Upper lobe of left lung (tissue), 6 donors: ENCODE data around the gene FAM83C. TPM values are rescaled to one million over a fixed set of nuclear protein-coding genes. Genes with fewer than 3 reads are reported as not detected.

Source experiments
- ATAC-seq, 2 donors: fragments of 200-7000 bp; cut with Tn5 transposase; one replicate each; pipeline ENCODE4 v1.9.1; 2022; ENCODE audit warnings: mild to moderate bottlenecking in 2 of 2, moderate library complexity in 2 of 2; ENCODE audit not compliant: low FRiP score in 2 of 2
- DNase-seq, 2 donors: peaks; one replicate each; pipeline ENCODE4 v3.0.0-alpha.2; 2019 to 2020
- H3K27ac ChIP-seq, 4 donors: fragments of 200-600 bp; sonication (generic); one replicate each; pipeline ENCODE4 v1.5.1; 2016 to 2019
- H3K27me3 ChIP-seq, 4 donors: fragments of 200-600 bp; sonication (generic); one replicate each; pipeline ENCODE4 v1.5.1; 2017 to 2019
- H3K36me3 ChIP-seq, 4 donors: fragments of 200-600 bp; sonication (generic); one replicate each; pipeline ENCODE4 v1.5.1; 2016 to 2019
- H3K4me1 ChIP-seq, 4 donors: fragments of 200-600 bp; sonication (generic); one replicate each; pipeline ENCODE4 v1.5.1; 2018 to 2019
- H3K4me3 ChIP-seq, 4 donors: fragments of 200-600 bp; sonication (generic); one replicate each; pipeline ENCODE4 v1.5.1; 2017 to 2019; ENCODE audit warnings: mild to moderate bottlenecking in 2 of 4, moderate library complexity in 1 of 4
- H3K9me3 ChIP-seq, 4 donors: fragments of 200-600 bp; sonication (generic); one replicate each; pipeline ENCODE4 v1.5.1; 2018 to 2019
- EP300 ChIP-seq, 4 donors: sonication (generic); formaldehyde crosslinking; IDR thresholded peaks; one replicate each; pipeline ENCODE4 v1.5.1; 2017; ENCODE audit warnings: antibody characterized with exemption in 4 of 4, control low read depth in 2 of 4
- POLR2A ChIP-seq, 4 donors: fragments of 450-650 bp; IDR thresholded peaks; one replicate each; pipeline ENCODE4 v1.5.1; 2016 to 2017; ENCODE audit warnings: antibody characterized with exemption in 4 of 4, mild to moderate bottlenecking in 2 of 4
- POLR2AphosphoS5 ChIP-seq, 2 donors: sonication (generic); formaldehyde crosslinking; IDR thresholded peaks; one replicate each; pipeline ENCODE4 v1.5.1; 2017; ENCODE audit warnings: antibody characterized with exemption in 2 of 2
- WGBS, 2 donors: methylation state at CpG; one replicate each; pipeline ENCODE4 v1.1.5; 2017 to 2018; 5-methylcytosine and 5-hydroxymethylcytosine counted together
- total RNA-seq, 6 donors: library from RNA; depleted of rRNA in 4 of 6; stranded (reverse); fragments of >200 nt in 4 of 6; gene quantifications; one replicate each; pipeline versions ENCODE4 v1.1.0 to v1.2.1, GENCODE V29; 2016 to 2021
- TF ChIP-seq, protein P1 (sequence below), 6 experiments: fragments of 450-650 bp in 4 of 6; fragments of 200-600 bp in 2 of 6; sonication (generic) in 2 of 6; IDR thresholded peaks; one replicate each; pipeline ENCODE4 v1.5.1; 2016 to 2019; ENCODE audit warnings: antibody characterized with exemption in 6 of 6
- donor health status: DM: no; HTN: no; CAD: no; lungs with moderate emphysema.
- donor health status: DM: no; HTN: yes; CAD: no; lungs with severe emphysema.

Gene FAM83C
- total RNA-seq, 6 donors from 2014 or later, result not detected

DNA sequence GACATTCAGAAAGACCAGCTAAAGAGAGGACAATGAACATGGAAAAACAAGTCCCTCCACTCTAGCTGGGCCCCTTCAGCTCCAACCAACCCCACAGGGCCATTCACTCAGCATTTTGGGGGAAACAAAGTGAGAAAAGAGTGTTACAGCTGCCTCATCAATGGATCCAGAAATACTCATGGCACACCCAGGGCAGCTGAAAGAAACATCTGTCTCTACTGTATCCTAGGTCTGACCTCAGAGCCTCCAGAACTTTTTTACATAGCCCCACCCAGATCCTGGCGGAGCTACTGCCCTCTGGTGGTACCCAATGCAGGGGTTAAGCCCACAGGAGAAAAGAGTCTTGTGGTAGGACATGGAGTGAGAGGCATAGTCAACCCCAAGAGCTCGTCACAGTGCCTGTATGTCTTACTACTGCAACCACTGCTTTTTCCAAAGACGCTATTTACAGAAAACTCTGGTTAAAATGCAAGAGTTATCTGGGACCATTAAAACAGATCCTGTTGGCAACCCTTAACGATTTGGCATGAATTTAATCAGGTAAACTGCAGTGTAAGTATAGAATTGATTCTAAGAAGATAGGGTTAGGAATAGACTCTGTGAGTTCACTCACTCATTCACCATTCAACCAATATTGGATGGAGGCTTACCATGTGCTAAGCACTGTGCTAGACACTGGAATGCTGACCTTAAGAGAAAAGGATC lies 37.4 kb upstream of the FAM83C start:
- no peak for DNase-seq

DNA sequence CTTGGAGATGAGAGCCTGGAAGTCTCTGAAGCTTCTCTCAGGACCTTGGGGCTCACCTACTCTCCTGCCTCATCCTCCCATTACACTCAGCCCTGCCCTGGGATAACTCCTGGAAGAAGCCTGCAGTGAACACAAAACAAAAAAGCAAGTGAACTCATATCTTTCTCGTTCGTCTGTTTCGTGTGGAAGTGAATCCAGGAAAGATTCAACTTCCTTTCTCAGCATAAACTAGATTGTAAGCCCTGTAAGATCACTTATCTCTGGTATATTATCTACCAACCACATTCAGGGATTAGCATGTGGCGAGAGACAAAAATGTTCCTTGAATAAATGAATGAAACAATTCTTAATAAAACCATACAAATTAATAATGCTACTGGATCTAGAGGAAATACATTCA lies 36.5 kb upstream of the FAM83C start:
- ATAC-seq, result no peak
- H3K9me3 ChIP-seq, result no peaks in the 10 kb centered on the region
- no peaks in the 10 kb centered on the region for H3K27me3 ChIP-seq
- H3K36me3 ChIP-seq, result no peaks in the 10 kb centered on the region
- 68 to 84% methylated on average over 4 of the region's 4 CpGs for WGBS, 2 donors
- H3K4me3 ChIP-seq, result no peak overlapping the region
- peaks cover 0 to 7% (median 3%) of the 10 kb centered on the region in 4 donors for H3K4me1 ChIP-seq
- no peak overlapping the region for H3K27ac ChIP-seq
- no peak for TF ChIP-seq EP300 (IDR thresholded peaks at IDR 0.05)
- no peak for TF ChIP-seq POLR2A (IDR thresholded peaks at IDR 0.05)
- TF ChIP-seq, protein P1, sequence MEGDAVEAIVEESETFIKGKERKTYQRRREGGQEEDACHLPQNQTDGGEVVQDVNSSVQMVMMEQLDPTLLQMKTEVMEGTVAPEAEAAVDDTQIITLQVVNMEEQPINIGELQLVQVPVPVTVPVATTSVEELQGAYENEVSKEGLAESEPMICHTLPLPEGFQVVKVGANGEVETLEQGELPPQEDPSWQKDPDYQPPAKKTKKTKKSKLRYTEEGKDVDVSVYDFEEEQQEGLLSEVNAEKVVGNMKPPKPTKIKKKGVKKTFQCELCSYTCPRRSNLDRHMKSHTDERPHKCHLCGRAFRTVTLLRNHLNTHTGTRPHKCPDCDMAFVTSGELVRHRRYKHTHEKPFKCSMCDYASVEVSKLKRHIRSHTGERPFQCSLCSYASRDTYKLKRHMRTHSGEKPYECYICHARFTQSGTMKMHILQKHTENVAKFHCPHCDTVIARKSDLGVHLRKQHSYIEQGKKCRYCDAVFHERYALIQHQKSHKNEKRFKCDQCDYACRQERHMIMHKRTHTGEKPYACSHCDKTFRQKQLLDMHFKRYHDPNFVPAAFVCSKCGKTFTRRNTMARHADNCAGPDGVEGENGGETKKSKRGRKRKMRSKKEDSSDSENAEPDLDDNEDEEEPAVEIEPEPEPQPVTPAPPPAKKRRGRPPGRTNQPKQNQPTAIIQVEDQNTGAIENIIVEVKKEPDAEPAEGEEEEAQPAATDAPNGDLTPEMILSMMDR (IDR thresholded peaks at IDR 0.05), result no peak
- no peak for TF ChIP-seq POLR2AphosphoS5 (IDR thresholded peaks at IDR 0.05)
- no peak for DNase-seq

More for the DNA sequence above, 37.4 kb upstream of the FAM83C start:
- Histone ChIP-seq H3K9me3 (no peaks in the 10 kb centered on the region), H3K4me1 (peaks cover 0 to 12% (median 3%) of the 10 kb centered on the region in 4 donors), H3K36me3 (no peaks in the 10 kb centered on the region), H3K4me3 (no peak overlapping the region), H3K27me3 (no peaks in the 10 kb centered on the region), H3K27ac (no peak overlapping the region)
- no peak for TF ChIP-seq POLR2AphosphoS5 (IDR thresholded peaks at IDR 0.05)
- TF ChIP-seq POLR2A (IDR thresholded peaks at IDR 0.05), result no peak
- TF ChIP-seq, protein P1 (IDR thresholded peaks at IDR 0.05), result peak in 4 of 6 experiments; percentile 5 to 27 (median 18)
- no peak for TF ChIP-seq EP300 (IDR thresholded peaks at IDR 0.05)
- peak in 1 of 2 donors; percentile 66 for ATAC-seq
- WGBS, 2 donors, result 86 to 92% methylated on average over 4 of the region's 4 CpGs

DNA sequence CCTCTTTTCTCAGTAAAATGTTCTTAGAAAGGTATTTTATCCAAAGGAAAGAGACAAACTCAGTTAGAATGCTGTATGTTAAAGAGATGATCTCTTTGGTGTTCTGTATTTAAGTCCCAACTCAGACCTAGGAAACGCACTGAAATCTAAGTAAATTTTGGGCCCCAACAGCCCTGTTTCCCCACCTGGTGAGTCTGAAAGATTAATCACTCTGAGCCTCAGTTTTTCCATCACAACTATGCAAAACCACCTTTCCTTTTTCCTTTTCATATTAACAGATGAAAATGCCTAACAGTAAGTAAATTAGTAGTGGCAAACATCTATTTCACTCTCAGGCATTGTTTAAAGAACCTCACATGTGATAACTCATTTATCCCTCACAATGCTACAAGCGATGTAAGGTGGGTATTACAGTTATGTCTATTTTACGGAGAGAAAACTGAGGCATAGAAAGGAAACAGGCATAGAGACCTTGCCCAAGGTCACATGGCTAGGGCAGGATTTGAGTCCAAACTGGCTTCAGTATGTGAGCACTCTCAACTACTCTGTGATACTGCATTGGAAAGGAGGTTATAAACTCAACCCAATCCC lies 36.0 kb upstream of the FAM83C start:
- no peak overlapping the region for H3K4me3 ChIP-seq
- peaks cover 0 to 7% (median 3%) of the 10 kb centered on the region in 4 donors for H3K4me1 ChIP-seq
- DNase-seq (no peak), ATAC-seq (no peak)
- no peaks in the 10 kb centered on the region for H3K27me3 ChIP-seq
- 86 to 96% methylated on average over 3 of the region's 3 CpGs for WGBS, 2 donors
- no peaks in the 10 kb centered on the region for H3K9me3 ChIP-seq
- TF ChIP-seq, protein P1 (IDR thresholded peaks at IDR 0.05), result no peak
- TF ChIP-seq POLR2A (IDR thresholded peaks at IDR 0.05), result no peak
- no peak for TF ChIP-seq POLR2AphosphoS5 (IDR thresholded peaks at IDR 0.05)
- no peaks in the 10 kb centered on the region for H3K36me3 ChIP-seq
- H3K27ac ChIP-seq, result no peak overlapping the region

DNA sequence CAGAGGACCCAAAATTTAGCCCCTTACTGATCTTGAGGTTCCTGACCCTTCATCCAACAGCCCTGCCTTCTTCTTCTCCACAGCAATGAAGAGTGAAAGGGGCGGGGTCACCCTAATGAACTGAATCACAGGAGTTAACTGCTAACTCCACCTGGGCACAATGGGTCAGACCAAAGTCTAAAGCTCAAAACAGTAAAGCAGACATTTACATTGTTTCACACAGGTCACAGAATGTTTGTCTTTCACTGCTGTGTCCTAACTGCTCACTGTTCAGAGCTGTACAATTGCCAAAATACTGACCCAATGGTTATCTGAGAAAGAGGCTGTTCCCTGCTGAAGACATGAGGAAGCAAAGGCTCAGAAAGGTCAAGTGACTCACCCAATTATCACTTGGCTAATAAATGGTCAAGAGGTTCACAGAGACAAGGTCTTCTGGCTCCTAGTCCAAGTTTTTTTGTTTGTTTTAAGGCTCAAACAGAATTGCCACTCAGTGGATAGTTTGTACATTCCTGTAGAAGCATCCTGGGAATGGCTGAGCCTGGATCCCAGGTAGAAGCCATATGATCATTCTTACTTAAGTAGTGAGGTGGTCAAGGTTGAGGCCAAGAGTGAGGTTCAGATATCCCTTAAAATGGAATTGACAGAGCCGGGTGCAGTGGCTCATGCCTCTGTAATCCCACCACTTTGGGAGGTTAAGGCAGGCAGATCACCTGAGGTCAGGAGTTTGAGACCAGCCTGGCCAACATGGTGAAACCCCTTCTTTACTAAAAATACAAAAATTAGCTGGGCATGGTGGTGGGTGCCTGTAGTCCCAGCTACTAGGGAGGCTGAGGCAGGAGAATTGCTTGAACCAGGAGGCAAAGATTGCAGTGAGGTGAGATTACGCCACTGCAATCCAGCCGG lies 35.1 kb upstream of the FAM83C start:
- WGBS, 2 donors, result 93 to 94% methylated on average over 4 of the region's 4 CpGs
- no peaks in the 10 kb centered on the region for H3K9me3 ChIP-seq
- DNase-seq (no peak), ATAC-seq (peak; percentile 8 to 68)
- no peak overlapping the region for H3K27ac ChIP-seq
- H3K36me3 ChIP-seq, result no peaks in the 10 kb centered on the region
- H3K27me3 ChIP-seq, result no peaks in the 10 kb centered on the region
- no peak overlapping the region for H3K4me3 ChIP-seq
- peaks cover 0 to 7% (median 3%) of the 10 kb centered on the region in 4 donors for H3K4me1 ChIP-seq
- TF ChIP-seq POLR2AphosphoS5 (IDR thresholded peaks at IDR 0.05), result no peak

DNA sequence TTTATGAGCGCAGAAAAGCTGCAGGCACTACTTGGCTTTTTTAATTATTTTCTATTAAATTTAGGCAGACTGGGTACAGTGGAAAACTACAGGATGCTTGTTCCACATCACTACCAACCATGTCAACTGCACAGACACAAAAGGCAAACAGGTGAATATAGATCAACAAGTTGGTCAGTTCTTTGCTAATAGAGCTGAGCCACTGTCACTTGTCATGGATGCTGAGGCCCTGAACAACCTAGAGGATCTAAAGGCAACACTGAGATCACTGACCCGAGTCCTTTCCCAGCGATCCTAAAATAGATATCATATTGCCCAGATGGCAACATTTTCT lies 34.5 kb upstream of the FAM83C start:
- TF ChIP-seq EP300 (IDR thresholded peaks at IDR 0.05), result no peak
- TF ChIP-seq POLR2AphosphoS5 (IDR thresholded peaks at IDR 0.05), result no peak
- Histone ChIP-seq H3K27me3 (no peaks in the 10 kb centered on the region), H3K36me3 (no peaks in the 10 kb centered on the region), H3K27ac (no peak overlapping the region), H3K9me3 (no peaks in the 10 kb centered on the region), H3K4me3 (no peak overlapping the region), H3K4me1 (peaks cover 0 to 7% (median 3%) of the 10 kb centered on the region in 4 donors)
- DNase-seq (no peak), ATAC-seq (no peak)
- WGBS, 2 donors, result 93 to 97% methylated on average over 3 of the region's 3 CpGs
